Glutamatergic neuron (in vitro differentiated cells): ENCODE results near the gene PALLD. TPM values are rescaled to one million over a fixed set of nuclear protein-coding genes. Genes with fewer than 3 reads are reported as not detected.

Experiments
- DNase-seq: peaks from one replicate; pipeline ENCODE4 v3.0.0; 2022
- H3K27ac Mint-ChIP-seq: one replicate; pipeline ENCODE4 v1.8.0; 2020; ENCODE audit warnings: mild to moderate bottlenecking, mixed read lengths, inconsistent platforms; ENCODE audit not compliant: unreplicated experiment
- H3K27me3 Mint-ChIP-seq: one replicate; pipeline ENCODE4 v1.8.0; 2020; ENCODE audit warnings: mild to moderate bottlenecking, moderate library complexity, mixed read lengths, inconsistent platforms; ENCODE audit not compliant: unreplicated experiment
- H3K36me3 Mint-ChIP-seq: one replicate; pipeline ENCODE4 v1.8.0; 2020; ENCODE audit warnings: mild to moderate bottlenecking, mixed read lengths, inconsistent platforms; ENCODE audit not compliant: unreplicated experiment
- H3K4me1 Mint-ChIP-seq: one replicate; pipeline ENCODE4 v1.8.0; 2020; ENCODE audit warnings: mild to moderate bottlenecking, low read depth, mixed read lengths, inconsistent platforms; ENCODE audit not compliant: unreplicated experiment
- H3K4me3 Mint-ChIP-seq: one replicate; pipeline ENCODE4 v1.8.0; 2020; ENCODE audit warnings: mild to moderate bottlenecking, mixed read lengths, inconsistent platforms; ENCODE audit not compliant: unreplicated experiment
- H3K9me3 Mint-ChIP-seq: one replicate; pipeline ENCODE4 v1.8.0; 2020; ENCODE audit warnings: mild to moderate bottlenecking, moderate library complexity, mixed read lengths, inconsistent platforms; ENCODE audit not compliant: unreplicated experiment
- total RNA-seq: library from RNA; stranded (reverse); fragmentation: NEBNext Ultra II Directional; extraction: Animal tissue kit (Norgen Biotek cat#: 25700); gene quantifications from one replicate; pipeline ENCODE4 v1.2.1, GENCODE V29; 2021; ENCODE audit not compliant: unreplicated experiment
- TF ChIP-seq, protein P1 (sequence below): fragments of 200-600 bp; sonication (generic); IDR thresholded peaks from one replicate; pipeline ENCODE4 v1.5.0; 2021; ENCODE audit not compliant: partially characterized antibody, unreplicated experiment

Gene PALLD
- total RNA-seq, 1 donor from 2014 or later, result 37.5 TPM

DNA sequence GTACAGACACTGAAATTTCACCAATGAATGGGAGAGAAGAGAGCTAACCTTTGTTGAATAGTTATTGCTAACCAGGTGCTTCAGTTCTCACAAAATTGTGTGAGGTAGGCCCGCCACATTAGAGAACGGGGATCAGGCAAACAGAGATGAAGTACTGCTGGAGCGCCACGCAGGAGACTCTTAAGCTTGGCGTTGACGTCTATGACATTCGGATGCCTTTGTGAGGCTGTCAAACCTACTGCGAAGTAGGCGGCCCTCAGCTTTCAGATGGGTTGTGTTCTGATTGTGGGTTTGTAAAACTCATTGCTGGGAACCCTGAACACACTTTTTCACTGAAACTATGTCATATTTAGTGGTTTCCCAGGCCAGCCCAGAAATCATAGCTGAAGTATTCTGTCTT is 339.6 kb downstream of the PALLD start:
- peaks cover 10% of the 10 kb centered on the region for H3K9me3 Mint-ChIP-seq
- H3K36me3 Mint-ChIP-seq, result peaks cover 5% of the 10 kb centered on the region
- no peak overlapping the region for H3K4me3 Mint-ChIP-seq
- peaks cover 9% of the 10 kb centered on the region for H3K27me3 Mint-ChIP-seq
- no peak for DNase-seq
- H3K4me1 Mint-ChIP-seq, result peaks cover 6% of the 10 kb centered on the region
- no peak overlapping the region for H3K27ac Mint-ChIP-seq
- TF ChIP-seq, protein P1, sequence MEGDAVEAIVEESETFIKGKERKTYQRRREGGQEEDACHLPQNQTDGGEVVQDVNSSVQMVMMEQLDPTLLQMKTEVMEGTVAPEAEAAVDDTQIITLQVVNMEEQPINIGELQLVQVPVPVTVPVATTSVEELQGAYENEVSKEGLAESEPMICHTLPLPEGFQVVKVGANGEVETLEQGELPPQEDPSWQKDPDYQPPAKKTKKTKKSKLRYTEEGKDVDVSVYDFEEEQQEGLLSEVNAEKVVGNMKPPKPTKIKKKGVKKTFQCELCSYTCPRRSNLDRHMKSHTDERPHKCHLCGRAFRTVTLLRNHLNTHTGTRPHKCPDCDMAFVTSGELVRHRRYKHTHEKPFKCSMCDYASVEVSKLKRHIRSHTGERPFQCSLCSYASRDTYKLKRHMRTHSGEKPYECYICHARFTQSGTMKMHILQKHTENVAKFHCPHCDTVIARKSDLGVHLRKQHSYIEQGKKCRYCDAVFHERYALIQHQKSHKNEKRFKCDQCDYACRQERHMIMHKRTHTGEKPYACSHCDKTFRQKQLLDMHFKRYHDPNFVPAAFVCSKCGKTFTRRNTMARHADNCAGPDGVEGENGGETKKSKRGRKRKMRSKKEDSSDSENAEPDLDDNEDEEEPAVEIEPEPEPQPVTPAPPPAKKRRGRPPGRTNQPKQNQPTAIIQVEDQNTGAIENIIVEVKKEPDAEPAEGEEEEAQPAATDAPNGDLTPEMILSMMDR, result no peak

DNA sequence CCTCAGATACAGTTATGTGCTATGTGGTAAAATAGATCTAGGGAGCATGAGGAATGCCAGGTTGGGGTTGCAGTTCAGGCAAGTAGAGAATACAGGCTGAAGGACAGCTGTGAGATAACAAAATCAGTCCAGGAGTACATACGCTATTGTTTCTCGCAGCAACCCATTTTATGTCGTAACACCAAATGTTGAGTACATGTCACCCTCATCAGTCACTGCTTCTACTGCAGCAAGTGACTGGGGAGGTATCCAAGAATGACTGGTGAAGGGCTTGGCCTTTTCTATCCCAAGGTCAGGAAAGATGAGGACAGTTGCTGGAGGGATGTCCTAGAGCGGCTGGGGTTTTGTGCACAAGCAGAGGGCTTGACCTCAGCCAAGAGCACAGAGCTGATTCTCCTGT is 341.1 kb downstream of the PALLD start:
- Mint-ChIP-seq H3K27me3 (peaks cover 4% of the 10 kb centered on the region), H3K36me3 (peaks cover 5% of the 10 kb centered on the region), H3K4me3 (no peak overlapping the region), H3K9me3 (peaks cover 10% of the 10 kb centered on the region), H3K4me1 (peaks cover 6% of the 10 kb centered on the region), H3K27ac (no peak overlapping the region)
- DNase-seq, result no peak
- TF ChIP-seq, protein P1, result no peak

DNA sequence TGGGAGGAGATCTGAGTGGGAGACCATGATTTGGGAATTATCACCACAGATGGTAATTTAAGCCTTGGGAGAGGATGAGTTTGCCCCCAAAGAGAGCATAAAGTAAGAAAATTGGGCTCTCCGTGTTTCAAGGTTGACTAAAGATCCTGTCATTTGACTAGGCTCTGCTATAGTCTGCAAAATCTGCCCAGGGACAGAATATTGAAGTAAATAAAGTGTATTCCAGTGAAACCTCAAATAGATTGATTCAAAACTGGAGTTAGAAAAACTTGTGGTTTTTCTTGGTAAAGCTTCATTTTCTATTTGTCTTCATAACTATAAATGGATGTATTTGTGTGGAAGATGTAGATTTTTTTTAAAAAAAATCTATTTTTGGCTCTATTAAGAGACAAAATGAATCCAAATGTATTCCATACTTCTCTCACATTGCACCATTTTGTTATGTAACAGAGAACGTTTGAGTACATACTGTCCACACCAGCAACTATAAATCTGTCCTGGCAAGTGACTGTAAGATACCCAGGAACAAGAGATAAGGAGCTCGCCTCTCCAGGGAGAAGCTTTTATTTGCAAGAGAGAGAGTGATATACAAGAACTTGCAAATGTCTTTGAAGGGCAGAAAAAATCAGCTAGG is 343.0 kb downstream of the PALLD start:
- TF ChIP-seq, protein P1, result no peak
- H3K27me3 Mint-ChIP-seq, result peaks cover 4% of the 10 kb centered on the region
- no peak overlapping the region for H3K4me3 Mint-ChIP-seq
- peaks cover 6% of the 10 kb centered on the region for H3K9me3 Mint-ChIP-seq
- H3K4me1 Mint-ChIP-seq, result peaks cover 5% of the 10 kb centered on the region
- DNase-seq, result no peak
- H3K27ac Mint-ChIP-seq, result no peak overlapping the region
- peaks cover 5% of the 10 kb centered on the region for H3K36me3 Mint-ChIP-seq

DNA sequence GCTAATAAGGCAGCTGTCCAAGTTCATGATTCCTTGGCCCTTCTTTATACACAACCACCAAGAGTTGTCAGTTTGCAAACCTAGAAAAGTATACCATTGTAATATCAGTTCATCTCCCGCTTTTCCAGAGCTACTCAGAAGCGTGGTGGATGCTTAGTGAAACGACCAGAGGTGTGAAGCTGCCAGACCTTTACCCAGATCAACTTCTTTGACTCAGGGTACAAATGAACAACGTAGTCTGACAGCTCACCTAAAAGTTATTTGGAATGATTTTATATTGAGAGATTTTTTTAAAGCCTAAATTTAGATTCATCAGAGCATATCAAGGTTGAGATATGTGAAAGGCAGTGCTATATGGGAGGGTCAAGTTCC is 343.5 kb downstream of the PALLD start:
- Mint-ChIP-seq H3K4me3 (no peak overlapping the region), H3K4me1 (peaks cover 6% of the 10 kb centered on the region), H3K27ac (no peak overlapping the region), H3K27me3 (peaks cover 4% of the 10 kb centered on the region), H3K36me3 (peaks cover 5% of the 10 kb centered on the region), H3K9me3 (peaks cover 6% of the 10 kb centered on the region)
- no peak for DNase-seq
- TF ChIP-seq, protein P1, result no peak

DNA sequence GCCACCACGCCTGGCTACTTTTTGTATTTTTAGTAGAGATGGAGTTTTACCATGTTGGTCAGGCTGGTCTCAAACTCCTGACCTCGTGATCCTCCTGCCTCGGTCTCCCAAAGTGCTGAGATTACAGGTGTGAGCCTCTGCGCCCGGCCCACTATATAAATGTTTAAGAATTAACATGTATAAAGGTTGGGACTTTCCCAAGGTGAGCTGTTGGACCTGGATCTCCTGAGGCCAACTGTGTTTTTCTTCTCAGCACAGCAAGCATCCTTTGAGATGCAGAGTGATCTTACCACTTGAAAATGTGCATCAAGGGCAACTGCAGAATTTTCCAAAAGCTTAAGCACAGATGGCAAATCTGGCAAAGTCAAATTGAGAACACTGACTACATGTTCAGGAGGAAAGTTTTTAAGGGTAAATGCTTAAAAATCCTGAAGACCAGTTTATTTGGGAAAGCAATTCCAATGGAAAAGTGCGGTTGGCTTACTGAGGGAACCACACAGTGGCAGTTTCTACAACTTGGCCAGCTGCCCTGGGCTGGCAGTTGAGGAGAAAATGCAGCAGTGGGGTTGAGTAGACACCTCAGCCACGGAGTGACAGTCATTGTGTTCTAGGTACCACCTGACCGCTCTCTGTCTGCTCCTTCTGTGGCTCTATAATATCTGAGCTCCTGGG is 344.3 kb downstream of the PALLD start:
- TF ChIP-seq, protein P1, result no peak
- no peak overlapping the region for H3K4me3 Mint-ChIP-seq
- H3K27me3 Mint-ChIP-seq, result peaks cover 4% of the 10 kb centered on the region
- DNase-seq, result no peak
- H3K9me3 Mint-ChIP-seq, result peaks cover 6% of the 10 kb centered on the region
- no peak overlapping the region for H3K27ac Mint-ChIP-seq
- peaks cover 5% of the 10 kb centered on the region for H3K36me3 Mint-ChIP-seq
- peaks cover 11% of the 10 kb centered on the region for H3K4me1 Mint-ChIP-seq
